Esophagus muscularis mucosa (tissue), 4 donors: ENCODE data around the gene HS3ST6. TPM values are rescaled to one million over a fixed set of nuclear protein-coding genes. Genes with fewer than 3 reads are reported as not detected.
A peak's percentile ranks its signal among the peaks of the same experiment; 100 is the strongest.
"Not testable (repeated sequence)": the region's sequence is repeated elsewhere in the genome, so short reads cannot be mapped to it uniquely, and the experiment has no call there.

Source experiments
- DNase-seq: peaks from one replicate; pipeline ENCODE4 v3.0.0-alpha.2; 2017; ENCODE audit errors: extremely low spot score
- H3K27ac ChIP-seq, 4 donors: fragments of 200-600 bp; sonication (generic); replicated peaks in 1 of 4; 1 replicate in 3 of 4; 2 replicates in 1 of 4; pipeline ENCODE4 v1.5.1; 2016 to 2019; ENCODE audit warnings: mild to moderate bottlenecking in 1 of 4
- H3K27me3 ChIP-seq, 4 donors: fragments of 200-600 bp; sonication (generic); one replicate each; pipeline versions ENCODE4 v1.5.1 to v1.6.0; 2016 to 2019
- H3K36me3 ChIP-seq, 4 donors: fragments of 200-600 bp; sonication (generic); one replicate each; pipeline ENCODE4 v1.5.1; 2016 to 2019
- H3K4me1 ChIP-seq, 4 donors: fragments of 200-600 bp; sonication (generic); one replicate each; pipeline ENCODE4 v1.5.1; 2016 to 2019
- H3K4me3 ChIP-seq, 4 donors: fragments of 200-600 bp; sonication (generic); 1 replicate in 2 of 4; 2 replicates in 2 of 4; pipeline ENCODE4 v1.5.1; 2016 to 2019; ENCODE audit warnings: mild to moderate bottlenecking in 4 of 4, moderate library complexity in 1 of 4
- H3K9me3 ChIP-seq, 4 donors: fragments of 200-600 bp; sonication (generic); 1 replicate in 3 of 4; 2 replicates in 1 of 4; pipeline ENCODE4 v1.5.1; 2016 to 2019
- EP300 ChIP-seq: sonication (generic); formaldehyde crosslinking; IDR thresholded peaks from one replicate; pipeline ENCODE4 v1.6.1; 2017; ENCODE audit warnings: antibody characterized with exemption
- POLR2A ChIP-seq: fragments of 450-650 bp; IDR thresholded peaks from one replicate; pipeline ENCODE4 v1.6.1; 2017; ENCODE audit warnings: antibody characterized with exemption, moderate library complexity, mild to moderate bottlenecking, low read depth
- POLR2AphosphoS5 ChIP-seq, 2 donors: sonication (generic); formaldehyde crosslinking; IDR thresholded peaks; one replicate each; pipeline ENCODE4 v1.6.1; 2017; ENCODE audit warnings: antibody characterized with exemption in 2 of 2
- WGBS: methylation state at CpG from one replicate; pipeline ENCODE4 v1.1.5; 2018; 5-methylcytosine and 5-hydroxymethylcytosine counted together
- intact Hi-C: fragments of 100-400 bp; cut with DNase I; formaldehyde crosslinking; loops from one replicate; pipeline ENCODE4 v1.15.1; 2023
- total RNA-seq, 4 donors: library from RNA; depleted of rRNA; stranded (reverse); fragments of >200 nt; gene quantifications; one replicate each; pipeline versions ENCODE4 v1.1.0 to v1.2.1, GENCODE V29; 2016
- TF ChIP-seq, protein P1 (sequence below), 3 experiments: fragments of 200-600 bp in 2 of 3; fragments of 450-650 bp in 1 of 3; sonication (generic) in 2 of 3; IDR thresholded peaks; one replicate each; pipeline ENCODE4 v1.5.1; 2017 to 2019; ENCODE audit warnings: antibody characterized with exemption in 3 of 3, mild to moderate bottlenecking in 2 of 3, moderate library complexity in 1 of 3

Gene HS3ST6
- total RNA-seq, 4 donors from 2014 or later: not detected

DNA sequence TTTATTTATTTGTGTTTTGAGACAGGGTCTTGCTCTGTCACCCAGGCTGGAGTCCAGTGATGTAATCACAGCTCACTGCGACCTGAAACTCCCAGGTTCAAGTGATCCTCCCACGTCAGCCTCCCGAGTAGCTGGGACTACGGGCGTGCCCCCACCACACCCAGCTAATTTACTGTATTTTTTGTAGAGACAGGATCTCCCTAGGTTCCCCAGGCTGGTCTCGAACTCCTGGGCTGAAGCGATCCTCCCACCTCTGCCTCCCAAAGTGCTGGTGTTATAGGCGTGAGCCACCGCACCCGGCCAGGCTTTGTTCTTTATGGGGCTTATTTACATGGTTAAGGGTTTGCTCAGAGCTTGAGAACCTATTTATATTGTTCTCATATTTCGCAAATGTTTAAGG, 40.4 kb downstream of the HS3ST6 start:
- no peak overlapping the region for H3K4me3 ChIP-seq
- no peak overlapping the region for H3K27ac ChIP-seq
- H3K27me3 ChIP-seq: peaks cover 0 to 88% (median 13%) of the 10 kb centered on the region in 4 donors
- no peaks in the 10 kb centered on the region for H3K4me1 ChIP-seq
- no peaks in the 10 kb centered on the region for H3K36me3 ChIP-seq
- intact Hi-C loops: no loop called here
- TF ChIP-seq EP300: no peak
- TF ChIP-seq POLR2A: no peak
- TF ChIP-seq, protein P1, sequence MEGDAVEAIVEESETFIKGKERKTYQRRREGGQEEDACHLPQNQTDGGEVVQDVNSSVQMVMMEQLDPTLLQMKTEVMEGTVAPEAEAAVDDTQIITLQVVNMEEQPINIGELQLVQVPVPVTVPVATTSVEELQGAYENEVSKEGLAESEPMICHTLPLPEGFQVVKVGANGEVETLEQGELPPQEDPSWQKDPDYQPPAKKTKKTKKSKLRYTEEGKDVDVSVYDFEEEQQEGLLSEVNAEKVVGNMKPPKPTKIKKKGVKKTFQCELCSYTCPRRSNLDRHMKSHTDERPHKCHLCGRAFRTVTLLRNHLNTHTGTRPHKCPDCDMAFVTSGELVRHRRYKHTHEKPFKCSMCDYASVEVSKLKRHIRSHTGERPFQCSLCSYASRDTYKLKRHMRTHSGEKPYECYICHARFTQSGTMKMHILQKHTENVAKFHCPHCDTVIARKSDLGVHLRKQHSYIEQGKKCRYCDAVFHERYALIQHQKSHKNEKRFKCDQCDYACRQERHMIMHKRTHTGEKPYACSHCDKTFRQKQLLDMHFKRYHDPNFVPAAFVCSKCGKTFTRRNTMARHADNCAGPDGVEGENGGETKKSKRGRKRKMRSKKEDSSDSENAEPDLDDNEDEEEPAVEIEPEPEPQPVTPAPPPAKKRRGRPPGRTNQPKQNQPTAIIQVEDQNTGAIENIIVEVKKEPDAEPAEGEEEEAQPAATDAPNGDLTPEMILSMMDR (IDR thresholded peaks at IDR 0.05): no peak
- TF ChIP-seq POLR2AphosphoS5 (IDR thresholded peaks at IDR 0.05): no peak
- DNase-seq: no peak
- WGBS: 66% methylated on average over 11 of the region's 11 CpGs
- no peaks in the 10 kb centered on the region for H3K9me3 ChIP-seq

GRCh38 chr16:1877089-1877488, 41.1 kb downstream of the HS3ST6 start:
- no peaks in the 10 kb centered on the region for H3K36me3 ChIP-seq
- H3K27ac ChIP-seq: no peak overlapping the region
- H3K4me3 ChIP-seq: no peak overlapping the region
- peaks cover 0 to 89% (median 20%) of the 10 kb centered on the region in 4 donors for H3K27me3 ChIP-seq
- WGBS: 56% methylated on average over 6 of the region's 6 CpGs
- no peaks in the 10 kb centered on the region for H3K9me3 ChIP-seq
- TF ChIP-seq EP300: no peak
- H3K4me1 ChIP-seq: peaks cover 0 to 7% (median 4%) of the 10 kb centered on the region in 4 donors
- intact Hi-C loops: no loop called here
- no peak for DNase-seq

GRCh38 chr16:1876468-1876867, 41.7 kb downstream of the HS3ST6 start:
- WGBS: 80% methylated on average over 7 of the region's 7 CpGs
- Histone ChIP-seq H3K27me3 (peaks cover 4 to 88% (median 23%) of the 10 kb centered on the region in 4 donors), H3K36me3 (no peaks in the 10 kb centered on the region), H3K4me3 (no peak overlapping the region), H3K9me3 (no peaks in the 10 kb centered on the region), H3K4me1 (peaks cover 0 to 11% (median 7%) of the 10 kb centered on the region in 4 donors), H3K27ac (no peak overlapping the region)
- TF ChIP-seq EP300: no peak
- TF ChIP-seq, protein P1 (IDR thresholded peaks at IDR 0.05): no peak
- no peak for TF ChIP-seq POLR2A
- intact Hi-C loops: no loop called here
- DNase-seq: no peak

DNA sequence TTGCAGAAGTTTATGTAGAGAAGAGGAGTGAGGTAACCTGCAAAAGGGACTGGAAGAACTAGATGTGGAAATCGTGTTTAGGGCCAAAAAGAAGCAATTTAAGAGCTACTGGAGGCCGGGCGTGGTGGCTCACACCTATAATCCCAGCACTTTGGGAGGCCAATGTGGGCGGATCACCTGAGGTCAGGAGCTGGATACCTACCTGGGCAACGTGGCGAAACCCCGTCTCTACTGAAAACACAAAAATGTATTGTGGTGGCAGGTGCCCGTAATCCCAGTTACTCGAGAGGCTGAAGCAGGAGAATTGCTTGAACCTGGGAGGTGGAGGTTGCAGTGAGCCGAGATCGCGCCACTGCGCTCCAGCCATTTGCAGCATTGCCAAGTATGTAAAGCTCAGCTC, 42.1 kb downstream of the HS3ST6 start:
- H3K27ac ChIP-seq, H3K9me3 ChIP-seq, intact Hi-C loops, H3K4me3 ChIP-seq, H3K36me3 ChIP-seq, DNase-seq: not testable (repeated sequence)
- peaks cover 4 to 84% (median 23%) of the 10 kb centered on the region in 4 donors for H3K27me3 ChIP-seq
- 88% methylated on average over 13 of the region's 13 CpGs for WGBS
- H3K4me1 ChIP-seq: peaks cover 0 to 11% (median 7%) of the 10 kb centered on the region in 4 donors

DNA sequence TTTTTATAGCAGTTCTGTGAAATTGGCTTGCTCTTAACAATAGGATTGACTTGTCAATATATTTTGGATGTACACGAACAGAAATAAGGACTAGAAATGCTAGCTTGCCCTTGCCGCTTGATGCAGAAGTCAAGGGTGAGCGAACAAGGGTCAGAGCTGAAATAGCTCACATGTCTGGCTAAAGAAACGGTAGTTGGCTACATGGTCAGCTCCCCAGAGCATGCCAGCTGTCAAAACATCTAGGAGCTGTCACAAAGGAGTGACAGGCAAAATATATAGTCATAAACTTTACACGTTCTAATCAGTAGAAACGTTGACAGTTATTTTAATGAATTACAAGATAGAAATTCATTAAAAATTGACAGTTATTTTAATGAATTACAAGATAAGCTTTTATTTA, 43.4 kb downstream of the HS3ST6 start:
- Histone ChIP-seq H3K27me3 (peaks cover 4 to 77% (median 23%) of the 10 kb centered on the region in 4 donors), H3K27ac (no peak overlapping the region), H3K4me1 (peaks cover 0 to 11% (median 7%) of the 10 kb centered on the region in 4 donors), H3K4me3 (no peak overlapping the region), H3K9me3 (no peaks in the 10 kb centered on the region), H3K36me3 (no peaks in the 10 kb centered on the region)
- TF ChIP-seq EP300 (no peak), POLR2AphosphoS5 (IDR thresholded peaks at IDR 0.05) (no peak), POLR2A (no peak)
- TF ChIP-seq, protein P1 (IDR thresholded peaks at IDR 0.05): no peak
- no peak for DNase-seq
- intact Hi-C loops: no loop called here
- 58% methylated on average over 6 of the region's 6 CpGs for WGBS

DNA sequence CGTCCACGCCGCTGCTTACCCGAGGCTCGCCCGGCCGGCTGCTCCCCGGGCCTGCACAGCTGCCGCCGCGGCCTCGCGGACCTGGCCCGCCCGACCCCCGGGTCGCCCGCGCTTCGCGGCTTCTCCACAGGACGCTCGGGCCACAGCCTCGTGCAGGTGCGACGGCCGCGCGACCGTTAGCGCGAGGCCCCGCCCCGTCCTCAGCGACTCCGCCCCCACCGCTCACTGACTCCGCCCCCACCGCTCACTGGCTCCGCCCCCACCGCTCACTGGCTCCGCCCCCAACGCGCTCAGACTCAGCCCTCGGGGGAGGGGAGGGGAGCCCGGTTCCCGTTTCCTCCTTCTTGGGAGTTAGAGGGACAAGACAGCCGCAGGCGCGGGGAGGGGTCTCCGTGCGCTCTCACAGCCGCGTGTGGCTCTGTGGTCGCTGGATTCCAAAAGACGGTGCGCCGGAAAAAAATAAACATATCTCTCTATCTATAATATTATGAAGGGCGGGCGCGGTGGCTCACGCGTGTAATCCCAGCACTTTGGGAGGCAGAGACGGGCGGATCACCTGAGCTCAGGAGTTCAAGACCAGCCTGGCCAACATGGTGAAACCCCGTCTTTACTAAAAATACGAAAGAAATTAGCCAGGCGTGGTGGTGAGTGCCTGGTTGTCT, 46.1 kb downstream of the HS3ST6 start, which contains the start of gene MEIOB:
Gene MEIOB, minus strand, starts transcription at position 191 of the 662 bp plus-strand sequence. CDS start 3,989 bp downstream, outside the sequence.
- H3K4me1 ChIP-seq: peaks cover 0 to 11% (median 7%) of the 10 kb centered on the region in 4 donors
- no peak for DNase-seq
- WGBS: 3% methylated on average over 20 of the region's 68 CpGs

More for the DNA sequence above, 46.1 kb downstream of the HS3ST6 start, which contains the start of gene MEIOB:
- H3K4me3 ChIP-seq: peak within 1 kb of the TSS; percentile 15 to 34 (median 30)
- no peak within 1 kb of the TSS for H3K27ac ChIP-seq
- H3K9me3 ChIP-seq: no peaks in the 10 kb centered on the region
- intact Hi-C loops: no loop called here
- TF ChIP-seq EP300 (no peak), POLR2A (no peak), POLR2AphosphoS5 (IDR thresholded peaks at IDR 0.05) (no peak)
- TF ChIP-seq, protein P1 (IDR thresholded peaks at IDR 0.05): no peak
- no peaks in the 10 kb centered on the region for H3K36me3 ChIP-seq
- peaks cover 4 to 53% (median 23%) of the 10 kb centered on the region in 4 donors for H3K27me3 ChIP-seq
